Measurements from ENCODE around the gene MDM4.
A peak's percentile ranks its signal among the peaks of the same experiment; 100 is the strongest.
"Not testable (repeated sequence)": the region's sequence is repeated elsewhere in the genome, so short reads cannot be mapped to it uniquely, and the experiment has no call there.

MDM4 gene

GRCh38 chr1:204520834-204521709 lies 4.9 kb downstream of the MDM4 start:
- no peak for DNase-seq

DNA sequence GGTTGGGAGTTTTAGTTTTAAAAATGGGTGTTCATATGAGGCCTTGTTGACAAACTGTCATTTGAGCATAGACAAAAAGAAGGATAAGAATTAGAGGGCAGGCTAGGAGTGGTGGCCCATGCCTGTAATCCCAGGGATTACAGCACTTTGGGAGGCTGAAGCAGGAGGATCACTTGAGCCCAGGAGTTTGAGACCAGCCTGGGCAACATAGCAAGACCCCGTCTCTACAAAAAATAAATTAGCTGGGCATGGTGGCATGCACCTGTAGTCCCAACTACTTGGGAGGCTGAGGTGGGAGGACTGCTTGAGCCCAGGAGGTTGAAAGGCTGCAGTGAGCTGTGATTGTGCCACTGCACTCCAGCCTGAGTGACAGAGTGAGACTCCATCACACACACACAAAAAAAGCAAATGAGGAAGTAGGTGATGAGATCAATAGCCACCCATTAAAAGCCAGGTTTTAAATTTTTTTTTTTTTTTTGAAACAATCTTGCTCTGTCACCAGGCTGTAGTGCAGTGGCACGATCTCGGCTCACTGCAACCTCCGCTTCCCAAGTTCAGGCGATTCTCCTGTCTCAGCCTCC lies 5.8 kb downstream of the MDM4 start:
- DNase-seq = not testable (repeated sequence)

- DNase-seq = no peak
These were observed 7.5 kb downstream of the MDM4 start for GRCh38 chr1:204523605-204524215.

- no peak for DNase-seq
These were observed 8.8 kb downstream of the MDM4 start for GRCh38 chr1:204524986-204525385.

GRCh38 chr1:204528241-204528640 lies 12.0 kb downstream of the MDM4 start:
- no peak for DNase-seq

- no peak for DNase-seq
These were observed 12.5 kb downstream of the MDM4 start for GRCh38 chr1:204528677-204529076.

DNA sequence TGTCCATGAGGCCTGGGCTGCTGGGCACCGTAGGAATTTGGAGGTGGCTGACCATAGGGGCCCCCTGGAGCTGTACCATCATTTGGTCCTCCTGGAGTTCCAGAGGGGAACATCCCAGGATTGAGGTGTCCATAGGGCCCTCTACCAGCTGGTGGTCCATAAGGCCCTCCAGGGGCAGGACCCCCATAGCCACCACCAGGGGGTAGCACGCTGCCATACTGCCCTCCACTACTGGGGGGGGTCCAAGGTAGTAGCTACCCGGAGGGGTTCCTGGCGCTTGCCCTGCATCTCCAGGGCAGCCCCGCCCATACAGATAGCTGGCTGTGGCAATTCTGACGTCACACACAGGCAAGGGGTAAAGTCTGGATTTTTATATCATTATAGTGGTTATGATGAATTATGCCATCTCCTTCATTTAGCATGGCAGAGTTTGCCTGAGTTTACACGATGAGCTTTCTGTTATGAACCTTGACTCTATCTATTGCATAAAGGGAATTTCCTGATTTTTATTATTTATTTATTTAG lies 13.2 kb downstream of the MDM4 start:
- no peak for DNase-seq

- DNase-seq = no peak
These were observed 14.7 kb downstream of the MDM4 start for GRCh38 chr1:204530932-204531331.

GRCh38 chr1:204532832-204533231 lies 16.6 kb downstream of the MDM4 start:
- no peak for DNase-seq

DNA sequence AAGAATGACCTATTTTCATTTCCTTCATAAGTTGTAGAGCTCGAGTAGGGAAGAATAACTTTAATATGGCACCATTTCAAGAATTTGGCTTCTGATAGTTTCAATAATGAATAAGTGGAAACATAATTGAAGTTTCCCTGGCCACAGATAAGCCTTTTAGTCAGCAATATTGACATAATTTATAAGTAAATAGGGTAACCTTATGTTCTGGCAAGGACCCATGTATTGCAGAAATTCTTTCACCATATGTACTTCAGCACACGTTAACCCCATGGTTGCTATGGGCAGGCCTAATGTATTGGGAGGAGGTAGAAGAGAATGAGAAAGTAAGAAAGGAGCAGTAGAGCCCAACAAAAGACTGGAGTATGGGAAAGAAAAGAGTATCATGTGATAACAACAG lies 25.4 kb downstream of the MDM4 start:
- DNase-seq = no peak

DNA sequence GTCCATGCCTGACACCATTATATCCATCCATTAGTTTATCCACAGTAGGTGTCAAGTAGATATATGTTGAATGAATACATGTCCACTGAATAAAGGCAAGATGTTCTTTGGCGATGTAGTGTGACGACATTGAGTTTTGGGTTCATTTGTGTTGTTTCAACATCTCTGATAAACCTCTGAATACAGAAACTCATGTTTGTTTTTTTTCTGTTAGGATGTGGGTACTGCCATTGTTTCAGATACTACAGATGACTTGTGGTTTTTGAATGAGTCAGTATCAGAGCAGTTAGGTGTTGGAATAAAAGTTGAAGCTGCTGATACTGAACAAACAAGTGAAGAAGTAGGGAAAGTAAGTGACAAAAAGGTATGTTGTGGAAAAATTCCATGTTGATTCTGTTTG lies 28.1 kb downstream of the MDM4 start:
- DNase-seq = no peak

- no peak for DNase-seq
These were observed 29.0 kb downstream of the MDM4 start for GRCh38 chr1:204545202-204545601.

DNA sequence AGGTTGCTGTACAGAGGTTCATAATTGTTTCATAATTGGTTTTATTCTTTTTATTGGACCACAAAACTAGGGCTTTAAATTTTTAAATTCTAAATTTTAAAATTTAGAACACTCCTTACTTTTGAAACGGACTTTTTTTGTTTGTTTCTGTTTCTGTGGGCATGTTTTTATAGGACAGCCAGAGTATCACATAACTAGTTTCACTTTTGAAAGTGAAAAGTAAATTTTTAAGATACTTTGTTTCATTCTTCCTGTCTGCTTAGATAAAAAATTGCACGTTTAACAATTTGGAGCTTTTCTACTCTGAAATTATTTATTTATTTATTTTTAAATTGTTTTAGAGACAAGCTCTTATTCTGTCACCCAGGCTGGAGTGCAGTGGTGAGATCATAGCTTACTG lies 29.7 kb downstream of the MDM4 start:
- DNase-seq = no peak

GRCh38 chr1:204548265-204548664 lies 32.1 kb downstream of the MDM4 start:
- DNase-seq = no peak

GRCh38 chr1:204549313-204549712 lies 33.1 kb downstream of the MDM4 start:
- DNase-seq = no peak

- no peak for DNase-seq
These were observed 34.7 kb downstream of the MDM4 start for GRCh38 chr1:204550926-204551325.

- DNase-seq = no peak
These were observed 40.3 kb downstream of the MDM4 start for GRCh38 chr1:204556458-204557052.

GRCh38 chr1:204558467-204558866 lies 42.3 kb downstream of the MDM4 start:
- DNase-seq = peak; percentile 95

- not testable (repeated sequence) for DNase-seq
These were observed 43.8 kb downstream of the MDM4 start for GRCh38 chr1:204560002-204560401.

- no peak for DNase-seq
These were observed 44.5 kb downstream of the MDM4 start for GRCh38 chr1:204560590-204561150.

DNA sequence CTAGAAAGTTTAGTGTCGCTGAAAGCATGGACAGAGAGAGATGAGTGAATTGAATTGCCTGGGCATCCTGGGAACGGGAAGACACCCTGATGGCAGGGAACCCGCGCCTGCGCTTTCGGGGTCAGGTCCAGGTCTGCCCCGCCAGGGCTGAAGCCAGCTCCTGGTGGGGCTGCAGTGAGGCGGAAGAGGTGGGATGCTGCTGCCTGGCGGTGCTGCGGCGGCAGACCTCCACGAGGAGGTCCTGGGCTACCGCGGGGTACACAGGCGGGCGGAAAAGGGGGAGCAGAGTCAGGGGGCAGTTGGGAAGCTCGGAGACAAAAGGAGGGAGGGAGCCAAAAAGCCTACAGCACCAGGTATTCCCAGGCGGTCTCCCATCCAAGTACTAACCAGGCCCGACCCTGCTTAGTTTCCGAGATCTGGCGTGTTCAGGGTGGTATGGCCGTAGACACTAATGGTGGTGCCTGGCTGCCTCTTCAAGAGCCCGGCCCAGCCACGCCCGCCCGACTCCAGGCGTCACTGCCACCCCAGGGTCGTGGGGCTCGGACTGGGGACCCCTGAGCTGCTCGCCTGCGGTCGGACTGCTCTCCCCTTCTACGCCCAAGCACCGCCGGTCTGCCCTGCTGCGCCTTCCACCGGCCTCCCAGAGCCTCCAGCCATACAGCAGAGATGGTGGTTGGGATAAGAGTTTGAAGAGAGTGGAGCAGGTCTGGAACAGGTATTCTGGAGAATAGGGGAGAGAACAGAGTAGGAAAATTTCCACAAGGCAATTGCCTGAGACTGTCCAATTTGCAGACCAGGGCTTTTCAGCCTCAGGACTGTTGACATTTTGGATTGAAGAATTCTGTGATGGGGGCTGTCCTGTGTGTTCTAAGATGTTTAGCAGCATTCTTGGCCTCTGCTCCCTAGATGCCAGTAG lies 46.1 kb downstream of the MDM4 start:
- DNase-seq = no peak

GRCh38 chr1:204563307-204563706 lies 47.1 kb downstream of the MDM4 start:
- no peak for DNase-seq
